Spleen (tissue), 11 donors: ENCODE measurements around the gene FSTL3. TPM values are rescaled to one million over a fixed set of nuclear protein-coding genes. Genes with fewer than 3 reads are reported as not detected.

Experiments
- DNase-seq: peaks from one replicate; pipeline ENCODE4 v3.0.0-alpha.2; 2020
- H3K27ac ChIP-seq, 8 donors: fragments of 200-600 bp; sonication (generic) in 7 of 8; 1 replicate in 4 of 8; 2 replicates in 4 of 8; pipeline versions ENCODE4 v1.5.0 to v1.8.0; 2016 to 2021; ENCODE audit warnings: inconsistent platforms in 4 of 8, mild to moderate bottlenecking in 4 of 8, moderate library complexity in 1 of 8
- H3K27me3 ChIP-seq, 7 donors: fragments of 200-600 bp; sonication (generic) in 6 of 7; replicated peaks in 1 of 7; 1 replicate in 4 of 7; 2 replicates in 3 of 7; pipeline versions ENCODE4 v1.5.0 to v1.8.0; 2016 to 2021; ENCODE audit warnings: inconsistent platforms in 3 of 7, mild to moderate bottlenecking in 1 of 7
- H3K36me3 ChIP-seq, 6 donors: fragments of 200-600 bp; sonication (generic) in 5 of 6; 1 replicate in 4 of 6; 2 replicates in 2 of 6; pipeline versions ENCODE4 v1.5.0 to v1.8.0; 2016 to 2021; ENCODE audit warnings: inconsistent platforms in 2 of 6
- H3K4me1 ChIP-seq, 6 donors: fragments of 200-600 bp; sonication (generic) in 5 of 6; 1 replicate in 3 of 6; 2 replicates in 3 of 6; pipeline versions ENCODE4 v1.5.0 to v1.8.0; 2016 to 2021; ENCODE audit warnings: inconsistent platforms in 3 of 6
- H3K4me3 ChIP-seq, 8 donors: fragments of 200-600 bp; sonication (generic) in 7 of 8; 1 replicate in 4 of 8; 2 replicates in 4 of 8; pipeline versions ENCODE4 v1.5.0 to v1.8.0; 2016 to 2021; ENCODE audit warnings: inconsistent platforms in 4 of 8, mild to moderate bottlenecking in 4 of 8, moderate library complexity in 2 of 8
- H3K9me3 ChIP-seq, 8 donors: fragments of 200-600 bp; sonication (generic) in 7 of 8; 1 replicate in 4 of 8; 2 replicates in 4 of 8; pipeline versions ENCODE4 v1.5.0 to v1.8.0; 2016 to 2021; ENCODE audit warnings: inconsistent platforms in 4 of 8
- POLR2A ChIP-seq, 3 donors: fragments of 450-650 bp; IDR thresholded peaks; one replicate each; pipeline ENCODE4 v1.5.1; 2017; ENCODE audit warnings: antibody characterized with exemption in 3 of 3, mild to moderate bottlenecking in 1 of 3
- POLR2AphosphoS5 ChIP-seq, 3 donors: sonication (generic); formaldehyde crosslinking; IDR thresholded peaks; one replicate each; pipeline ENCODE4 v1.5.1; 2017; ENCODE audit warnings: antibody characterized with exemption in 3 of 3
- WGBS, 5 donors: extraction: QIAGEN DNeasy Blood & Tissue Kit in 3 of 5; methylation state at CpG; one replicate each; pipeline versions ENCODE4 v1.1.5 to v1.1.7; 2013 to 2018; 5-methylcytosine and 5-hydroxymethylcytosine counted together
- intact Hi-C: fragments of 100-400 bp; cut with DNase I; formaldehyde crosslinking; loops from one replicate; pipeline ENCODE4 v1.15.0; 2023; ENCODE audit warnings: low total_unique reads
- polyA plus RNA-seq, 3 donors: library from polyadenylated mRNA; stranded (reverse); fragments of 200-250 nt; gene quantifications; one replicate each; pipeline ENCODE4 v1.2.1, GENCODE V29; 2013
- total RNA-seq, 7 donors: library from RNA; depleted of rRNA in 3 of 7; stranded (reverse); fragments of >200 nt in 3 of 7; fragmentation: NEBNext Ultra II Directional in 4 of 7; extraction: Animal tissue kit (Norgen Biotek cat#: 25700) in 4 of 7; gene quantifications; one replicate each; pipeline versions ENCODE4 v1.1.0 to v1.2.1, GENCODE V29; 2016 to 2021
- TF ChIP-seq, protein P1 (sequence below), 11 experiments: fragments of 200-600 bp in 7 of 11; fragments of 450-650 bp in 4 of 11; sonication (generic) in 4 of 11; IDR thresholded peaks in 8 of 11; conservative IDR thresholded peaks in 3 of 11; 1 replicate in 7 of 11; 2 replicates in 4 of 11; pipeline versions ENCODE4 v1.4.0 to v1.8.0; 2016 to 2021; ENCODE audit warnings: antibody characterized with exemption in 11 of 11, inconsistent platforms in 4 of 11, mild to moderate bottlenecking in 1 of 11
- donor health status: healthy with polysubstance abuse.
- donor health status: DM: no; HTN: no; CAD: no; lungs with moderate emphysema.
- donor health status: DM: no; HTN: no; CAD: no.
- donor health status: Bipolar disorder and iron deficiency.
- donor health status: healthy.
- donor health status: DM: no; HTN: no; CAD: no.
- donor health status: DM: yes; HTN: yes; CAD: no.

Gene FSTL3
- total and polyA plus RNA-seq, 10 donors: 5.6 to 43.4 (median 15.3) TPM

- DNase-seq: no peak
- Histone ChIP-seq H3K27ac (no peak overlapping the region), H3K4me3 (no peak overlapping the region), H3K4me1 (peaks cover 0 to 49% (median 19%) of the 10 kb centered on the region in 6 donors), H3K27me3 (peaks cover 0 to 43% (median 11%) of the 10 kb centered on the region in 7 donors), H3K36me3 (no peaks in the 10 kb centered on the region), H3K9me3 (peaks cover 0 to 3% (median 0%) of the 10 kb centered on the region in 8 donors)
- TF ChIP-seq POLR2AphosphoS5 (IDR thresholded peaks at IDR 0.05) (no peak), POLR2A (IDR thresholded peaks at IDR 0.05) (no peak)
- TF ChIP-seq, protein P1, sequence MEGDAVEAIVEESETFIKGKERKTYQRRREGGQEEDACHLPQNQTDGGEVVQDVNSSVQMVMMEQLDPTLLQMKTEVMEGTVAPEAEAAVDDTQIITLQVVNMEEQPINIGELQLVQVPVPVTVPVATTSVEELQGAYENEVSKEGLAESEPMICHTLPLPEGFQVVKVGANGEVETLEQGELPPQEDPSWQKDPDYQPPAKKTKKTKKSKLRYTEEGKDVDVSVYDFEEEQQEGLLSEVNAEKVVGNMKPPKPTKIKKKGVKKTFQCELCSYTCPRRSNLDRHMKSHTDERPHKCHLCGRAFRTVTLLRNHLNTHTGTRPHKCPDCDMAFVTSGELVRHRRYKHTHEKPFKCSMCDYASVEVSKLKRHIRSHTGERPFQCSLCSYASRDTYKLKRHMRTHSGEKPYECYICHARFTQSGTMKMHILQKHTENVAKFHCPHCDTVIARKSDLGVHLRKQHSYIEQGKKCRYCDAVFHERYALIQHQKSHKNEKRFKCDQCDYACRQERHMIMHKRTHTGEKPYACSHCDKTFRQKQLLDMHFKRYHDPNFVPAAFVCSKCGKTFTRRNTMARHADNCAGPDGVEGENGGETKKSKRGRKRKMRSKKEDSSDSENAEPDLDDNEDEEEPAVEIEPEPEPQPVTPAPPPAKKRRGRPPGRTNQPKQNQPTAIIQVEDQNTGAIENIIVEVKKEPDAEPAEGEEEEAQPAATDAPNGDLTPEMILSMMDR (IDR thresholded peaks at IDR 0.05 in 8 of 11, conservative IDR thresholded peaks at IDR 0.05 in 3 of 11): no peak
- intact Hi-C loops: no loop called here
- WGBS, 5 donors: 68 to 79% (median 76%) methylated on average over 6 to 9 of the region's 9 CpGs
Observed at GRCh38 chr19:670609-671075, 5.5 kb upstream of the FSTL3 start.

DNA sequence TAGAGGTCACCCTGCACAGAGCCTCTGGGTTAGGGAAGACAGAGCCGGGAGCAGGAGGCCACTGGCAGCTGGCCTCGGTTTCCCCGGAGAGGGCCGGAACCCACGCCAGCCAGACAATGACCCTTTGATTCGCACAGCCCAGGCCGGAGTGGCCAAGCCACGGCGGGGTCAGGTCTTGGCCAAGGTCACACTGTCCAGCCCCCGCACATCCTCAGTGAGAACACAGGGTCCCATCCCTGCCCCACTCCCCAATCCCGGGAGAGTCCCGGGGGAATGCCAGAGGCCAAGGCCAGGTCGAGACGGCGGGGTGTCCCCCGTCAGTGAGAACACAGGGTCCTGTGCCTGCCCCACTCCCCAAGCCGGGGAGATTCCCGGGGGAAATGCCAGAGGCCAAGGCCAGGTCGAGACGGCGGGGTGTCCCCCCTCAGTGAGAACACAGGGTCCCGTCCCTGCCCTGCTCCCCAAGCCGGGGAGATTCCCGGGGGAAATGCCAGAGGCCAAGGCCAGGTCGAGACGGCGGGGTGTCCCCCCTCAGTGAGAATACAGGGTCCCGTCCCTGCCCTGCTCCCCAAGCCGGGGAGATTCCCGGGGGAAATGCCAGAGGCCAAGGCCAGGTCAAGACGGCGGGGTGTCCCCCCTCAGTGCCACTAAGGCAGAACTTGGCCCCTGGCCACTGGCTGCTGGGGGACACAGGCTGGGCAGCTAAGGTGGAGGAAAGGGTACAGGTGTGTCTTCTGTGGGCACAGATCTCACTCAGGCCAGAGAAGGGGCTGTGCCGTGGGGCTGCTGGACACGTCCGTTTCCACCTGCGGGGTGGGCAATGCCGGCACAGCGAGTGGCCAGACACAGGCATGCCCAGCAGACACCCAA is 1.7 kb upstream of the FSTL3 start:
- intact Hi-C loops: no loop called here
- H3K9me3 ChIP-seq: no peaks in the 10 kb centered on the region
- TF ChIP-seq POLR2AphosphoS5 (IDR thresholded peaks at IDR 0.05): peak in 2 of 3 donors; percentile 17 to 71
- TF ChIP-seq, protein P1 (IDR thresholded peaks at IDR 0.05 in 8 of 11, conservative IDR thresholded peaks at IDR 0.05 in 3 of 11): no peak
- H3K27ac ChIP-seq: no peak overlapping the region
- peaks cover 5 to 72% (median 41%) of the 10 kb centered on the region in 6 donors for H3K4me1 ChIP-seq
- H3K4me3 ChIP-seq: no peak overlapping the region
- DNase-seq: no peak
- 59 to 70% (median 69%) methylated on average over 18 to 38 of the region's 38 CpGs for WGBS, 5 donors
- peaks cover 0 to 68% (median 26%) of the 10 kb centered on the region in 7 donors for H3K27me3 ChIP-seq
- H3K36me3 ChIP-seq: no peaks in the 10 kb centered on the region

DNA sequence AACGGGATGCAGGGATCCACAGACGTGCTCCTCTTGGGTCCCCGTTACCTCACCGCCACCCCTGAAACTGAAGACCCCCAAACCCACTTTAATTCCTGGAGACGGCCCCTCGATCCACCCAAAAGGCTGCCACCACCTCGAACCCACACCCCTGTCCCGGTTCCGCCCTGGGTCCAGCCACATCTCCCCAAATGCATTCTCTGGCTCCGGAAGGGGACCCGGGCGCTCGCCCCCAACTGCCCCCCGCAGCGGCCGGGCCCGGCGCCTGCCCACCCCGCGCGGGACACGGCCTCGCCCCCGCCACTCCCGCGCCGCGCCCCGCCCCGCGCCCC is 219 bp upstream of the FSTL3 start:
- H3K9me3 ChIP-seq: no peaks in the 10 kb centered on the region
- H3K36me3 ChIP-seq: no peaks in the 10 kb centered on the region
- 10 to 43% (median 14%) methylated on average over 10 to 31 of the region's 31 CpGs for WGBS, 5 donors
- DNase-seq: no peak
- peak overlapping the region in 3 of 8 donors; percentile 33 to 58 (median 34) for H3K4me3 ChIP-seq
- TF ChIP-seq POLR2A (IDR thresholded peaks at IDR 0.05): no peak
- TF ChIP-seq, protein P1 (IDR thresholded peaks at IDR 0.05 in 8 of 11, conservative IDR thresholded peaks at IDR 0.05 in 3 of 11): no peak
- H3K27ac ChIP-seq: peak overlapping the region in 3 of 8 donors; percentile 26 to 69 (median 56)
- intact Hi-C loops: no loop called here
- peaks cover 5 to 82% (median 48%) of the 10 kb centered on the region in 6 donors for H3K4me1 ChIP-seq
- peaks cover 0 to 55% (median 26%) of the 10 kb centered on the region in 7 donors for H3K27me3 ChIP-seq

- WGBS, 5 donors: 9 to 40% (median 19%) methylated on average over 7 to 15 of the region's 15 CpGs
- peak overlapping the region in 4 of 8 donors; percentile 19 to 58 (median 34) for H3K4me3 ChIP-seq
- DNase-seq: no peak
Observed at GRCh38 chr19:677201-677600, 1.0 kb downstream of the FSTL3 start.

More at GRCh38 chr19:677201-677600, 1.0 kb downstream of the FSTL3 start:
- Histone ChIP-seq H3K27ac (peak overlapping the region in 4 of 8 donors; percentile 31 to 69 (median 59)), H3K27me3 (peaks cover 0 to 48% (median 26%) of the 10 kb centered on the region in 7 donors), H3K36me3 (no peaks in the 10 kb centered on the region), H3K9me3 (no peaks in the 10 kb centered on the region), H3K4me1 (peaks cover 5 to 80% (median 53%) of the 10 kb centered on the region in 6 donors)
- TF ChIP-seq POLR2AphosphoS5 (IDR thresholded peaks at IDR 0.05): peak in 1 of 3 donors; percentile 74
- TF ChIP-seq, protein P1 (IDR thresholded peaks at IDR 0.05 in 8 of 11, conservative IDR thresholded peaks at IDR 0.05 in 3 of 11): no peak
- intact Hi-C loops: no loop called here
